Muscle layer of duodenum (tissue), 2 donors: ENCODE measurements around the gene TTC12.

Experiments used
- H3K27ac ChIP-seq: one replicate; pipeline ENCODE4 v1.7.0; 2013; ENCODE audit warnings: mild to moderate bottlenecking, low read length
- H3K27me3 ChIP-seq: one replicate; pipeline ENCODE4 v1.7.0; 2013; ENCODE audit warnings: low read depth, mild to moderate bottlenecking, control low read depth, low read length
- H3K36me3 ChIP-seq, 2 donors: one replicate each; pipeline ENCODE4 v1.7.0; 2013; ENCODE audit warnings: low read length in 2 of 2, control low read depth in 1 of 2, mild to moderate bottlenecking in 1 of 2; ENCODE audit not compliant: insufficient read depth in 2 of 2, control insufficient read depth in 1 of 2
- H3K4me1 ChIP-seq, 2 donors: one replicate each; pipeline ENCODE4 v1.7.0; 2013; ENCODE audit warnings: low read length in 2 of 2, mild to moderate bottlenecking in 2 of 2, control low read depth in 1 of 2, moderate library complexity in 1 of 2; ENCODE audit not compliant: insufficient read depth in 2 of 2, control insufficient read depth in 1 of 2
- H3K4me3 ChIP-seq, 2 donors: one replicate each; pipeline ENCODE4 v1.7.0; 2013; ENCODE audit warnings: low read length in 2 of 2, low read depth in 1 of 2, mild to moderate bottlenecking in 1 of 2
- H3K9me3 ChIP-seq, 2 donors: one replicate each; pipeline ENCODE4 v1.7.0; 2013; ENCODE audit warnings: low read length in 2 of 2, control low read depth in 1 of 2, mild to moderate bottlenecking in 1 of 2; ENCODE audit not compliant: control insufficient read depth in 1 of 2
- donor health status: healthy.

TTC12 gene

GRCh38 chr11:113377681-113378412 lies 63.5 kb downstream of the TTC12 start:
- H3K4me1 ChIP-seq, result no peaks in the 10 kb centered on the region
- no peaks in the 10 kb centered on the region for H3K9me3 ChIP-seq
- H3K27ac ChIP-seq, result no peak overlapping the region
- H3K36me3 ChIP-seq, result no peaks in the 10 kb centered on the region
- H3K4me3 ChIP-seq, result no peak overlapping the region
- H3K27me3 ChIP-seq, result no peaks in the 10 kb centered on the region

- H3K9me3 ChIP-seq, result no peaks in the 10 kb centered on the region
- H3K27me3 ChIP-seq, result no peaks in the 10 kb centered on the region
- no peak overlapping the region for H3K27ac ChIP-seq
Observed at GRCh38 chr11:113378692-113379091, 64.3 kb downstream of the TTC12 start.

GRCh38 chr11:113382121-113382520 lies 67.7 kb downstream of the TTC12 start:
- Histone ChIP-seq H3K36me3 (no peaks in the 10 kb centered on the region), H3K4me1 (no peaks in the 10 kb centered on the region), H3K4me3 (no peak overlapping the region), H3K9me3 (no peaks in the 10 kb centered on the region), H3K27ac (no peak overlapping the region), H3K27me3 (no peaks in the 10 kb centered on the region)

More at GRCh38 chr11:113378692-113379091, 64.3 kb downstream of the TTC12 start:
- H3K4me3 ChIP-seq, result no peak overlapping the region
- H3K36me3 ChIP-seq, result no peaks in the 10 kb centered on the region
- H3K4me1 ChIP-seq, result no peaks in the 10 kb centered on the region

- H3K9me3 ChIP-seq, result no peaks in the 10 kb centered on the region
- H3K27me3 ChIP-seq, result no peaks in the 10 kb centered on the region
- no peaks in the 10 kb centered on the region for H3K36me3 ChIP-seq
- no peaks in the 10 kb centered on the region for H3K4me1 ChIP-seq
- no peak overlapping the region for H3K4me3 ChIP-seq
- H3K27ac ChIP-seq, result no peak overlapping the region
Observed at GRCh38 chr11:113384551-113384950, 70.2 kb downstream of the TTC12 start.

- Histone ChIP-seq H3K27ac (no peak overlapping the region), H3K4me1 (no peaks in the 10 kb centered on the region), H3K4me3 (no peak overlapping the region), H3K27me3 (no peaks in the 10 kb centered on the region), H3K9me3 (no peaks in the 10 kb centered on the region), H3K36me3 (no peaks in the 10 kb centered on the region)
Observed at GRCh38 chr11:113385749-113386148, 71.4 kb downstream of the TTC12 start.

- no peaks in the 10 kb centered on the region for H3K36me3 ChIP-seq
- H3K9me3 ChIP-seq, result no peaks in the 10 kb centered on the region
- H3K27ac ChIP-seq, result no peak overlapping the region
- H3K4me1 ChIP-seq, result no peaks in the 10 kb centered on the region
- H3K27me3 ChIP-seq, result no peaks in the 10 kb centered on the region
- H3K4me3 ChIP-seq, result no peak overlapping the region
Observed at GRCh38 chr11:113386866-113387265, 72.5 kb downstream of the TTC12 start.

- no peak within 1 kb of the TSS for H3K4me3 ChIP-seq
- H3K9me3 ChIP-seq, result no peaks in the 10 kb centered on the region
- no peaks in the 10 kb centered on the region for H3K4me1 ChIP-seq
- H3K27me3 ChIP-seq, result no peaks in the 10 kb centered on the region
- H3K36me3 ChIP-seq, result no peaks in the 10 kb centered on the region
- H3K27ac ChIP-seq, result no peak within 1 kb of the TSS
Observed at GRCh38 chr11:113387605-113388211, 73.3 kb downstream of the TTC12 start, which contains the start of gene ANKK1. Gene ANKK1 (plus strand): TSS chr11:113387779. CDS start chr11:113387885, 106 bp downstream.

GRCh38 chr11:113389272-113389671 lies 74.9 kb downstream of the TTC12 start:
- Histone ChIP-seq H3K4me3 (no peak overlapping the region), H3K27ac (no peak overlapping the region), H3K36me3 (no peaks in the 10 kb centered on the region), H3K4me1 (no peaks in the 10 kb centered on the region), H3K9me3 (no peaks in the 10 kb centered on the region), H3K27me3 (no peaks in the 10 kb centered on the region)

GRCh38 chr11:113392236-113392921 lies 78.0 kb downstream of the TTC12 start:
- H3K9me3 ChIP-seq, result no peaks in the 10 kb centered on the region
- H3K27me3 ChIP-seq, result no peaks in the 10 kb centered on the region
- no peak overlapping the region for H3K4me3 ChIP-seq
- no peaks in the 10 kb centered on the region for H3K4me1 ChIP-seq
- H3K36me3 ChIP-seq, result no peaks in the 10 kb centered on the region
- H3K27ac ChIP-seq, result no peak overlapping the region

GRCh38 chr11:113393501-113393985 lies 79.2 kb downstream of the TTC12 start:
- H3K27ac ChIP-seq, result no peak overlapping the region
- no peaks in the 10 kb centered on the region for H3K4me1 ChIP-seq
- no peaks in the 10 kb centered on the region for H3K27me3 ChIP-seq
- no peaks in the 10 kb centered on the region for H3K9me3 ChIP-seq
- H3K4me3 ChIP-seq, result no peak overlapping the region
- no peaks in the 10 kb centered on the region for H3K36me3 ChIP-seq

- no peaks in the 10 kb centered on the region for H3K9me3 ChIP-seq
- H3K27me3 ChIP-seq, result no peaks in the 10 kb centered on the region
- no peaks in the 10 kb centered on the region for H3K36me3 ChIP-seq
- no peak overlapping the region for H3K4me3 ChIP-seq
- H3K4me1 ChIP-seq, result no peaks in the 10 kb centered on the region
- no peak overlapping the region for H3K27ac ChIP-seq
Observed at GRCh38 chr11:113394919-113395318, 80.5 kb downstream of the TTC12 start.
